HG03520 (cell line): ENCODE data around the gene SYNPO.

Experiments
- ATAC-seq: cut with Tn5 transposase; IDR thresholded peaks from one replicate; pipeline ENCODE4 v1.9.1; 2021; ENCODE audit warnings: mild to moderate bottlenecking, moderate library complexity; ENCODE audit not compliant: unreplicated experiment

SYNPO gene

GRCh38 chr5:150641824-150642566, 1.5 kb downstream of the SYNPO start:
- no peak for ATAC-seq

- ATAC-seq: no peak
These were observed 2.1 kb downstream of the SYNPO start for GRCh38 chr5:150642567-150642927.

GRCh38 chr5:150642991-150643710, 2.7 kb downstream of the SYNPO start:
- no peak for ATAC-seq

- no peak for ATAC-seq
These were observed 3.6 kb downstream of the SYNPO start for GRCh38 chr5:150644058-150644457.

- no peak for ATAC-seq
These were observed 4.1 kb downstream of the SYNPO start for GRCh38 chr5:150644514-150644913.

- ATAC-seq: no peak
These were observed 4.7 kb downstream of the SYNPO start for GRCh38 chr5:150645070-150645700.

- no peak for ATAC-seq
These were observed 7.1 kb downstream of the SYNPO start for GRCh38 chr5:150647275-150648251.

- no peak for ATAC-seq
These were observed 8.0 kb downstream of the SYNPO start for GRCh38 chr5:150648294-150649107.

- ATAC-seq: no peak
These were observed 8.9 kb downstream of the SYNPO start for GRCh38 chr5:150649108-150650020.

GRCh38 chr5:150650021-150651006, 9.9 kb downstream of the SYNPO start:
- no peak for ATAC-seq

GRCh38 chr5:150651382-150651781, 10.9 kb downstream of the SYNPO start:
- no peak for ATAC-seq

GRCh38 chr5:150651924-150652671, 11.6 kb downstream of the SYNPO start:
- ATAC-seq: no peak

- no peak for ATAC-seq
These were observed 12.8 kb downstream of the SYNPO start for GRCh38 chr5:150653145-150653761.

GRCh38 chr5:150653762-150654556, 13.5 kb downstream of the SYNPO start:
- no peak for ATAC-seq

GRCh38 chr5:150655221-150655620, 14.8 kb downstream of the SYNPO start:
- no peak for ATAC-seq
